Measurements from ENCODE around the gene PRKG1. TPM values are rescaled to one million over a fixed set of nuclear protein-coding genes. Genes with fewer than 3 reads are reported as not detected.

PRKG1 gene
- polyA plus RNA-seq, 1 donor: 38.2 TPM

DNA sequence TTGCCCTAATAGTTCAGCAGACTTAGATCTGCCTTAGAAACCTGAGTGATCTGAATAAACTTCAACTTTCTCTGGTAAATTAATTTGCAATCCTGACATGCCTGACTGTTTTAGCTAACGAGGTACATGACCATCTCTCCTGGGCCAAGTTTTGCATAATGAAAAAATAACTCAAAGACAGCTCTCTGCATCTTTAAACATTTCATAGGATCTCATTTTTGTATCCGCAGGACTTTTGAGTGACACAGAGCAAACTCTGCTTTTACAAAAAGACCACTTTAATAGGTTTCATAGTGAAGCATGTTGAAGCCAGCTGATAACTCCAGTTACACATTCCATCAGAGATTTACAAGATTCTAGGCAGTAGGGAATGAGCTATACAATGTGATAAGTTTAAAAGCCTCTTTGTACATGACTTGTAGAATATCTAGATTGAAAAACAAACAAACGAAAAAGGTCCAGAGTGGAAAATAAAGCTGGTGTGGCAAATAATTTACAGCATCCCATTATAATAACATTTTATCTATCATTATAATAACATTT, 2.1 kb downstream of the PRKG1 start:
- DNase-seq (ENCODE audit: low read depth): no peak

DNA sequence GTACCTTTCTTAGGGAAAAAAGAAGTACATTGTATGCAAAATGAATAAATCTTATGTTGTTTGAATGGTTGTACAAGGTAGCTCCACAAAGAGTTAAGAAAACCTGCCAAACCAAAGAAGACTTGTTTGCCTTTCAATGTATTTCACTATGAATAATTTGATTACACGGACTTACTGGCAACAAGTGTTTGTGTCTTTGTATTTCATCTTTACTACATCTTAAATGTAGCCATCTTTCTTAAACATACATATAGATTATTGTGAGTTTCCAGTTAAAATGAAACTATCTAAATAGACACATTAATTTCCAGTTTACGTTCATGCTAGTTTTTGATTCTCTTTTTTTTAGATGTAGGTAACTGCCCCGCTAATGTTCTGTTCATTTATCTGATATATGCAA, 2.8 kb downstream of the PRKG1 start:
- DNase-seq (ENCODE audit: low read depth): no peak

DNA sequence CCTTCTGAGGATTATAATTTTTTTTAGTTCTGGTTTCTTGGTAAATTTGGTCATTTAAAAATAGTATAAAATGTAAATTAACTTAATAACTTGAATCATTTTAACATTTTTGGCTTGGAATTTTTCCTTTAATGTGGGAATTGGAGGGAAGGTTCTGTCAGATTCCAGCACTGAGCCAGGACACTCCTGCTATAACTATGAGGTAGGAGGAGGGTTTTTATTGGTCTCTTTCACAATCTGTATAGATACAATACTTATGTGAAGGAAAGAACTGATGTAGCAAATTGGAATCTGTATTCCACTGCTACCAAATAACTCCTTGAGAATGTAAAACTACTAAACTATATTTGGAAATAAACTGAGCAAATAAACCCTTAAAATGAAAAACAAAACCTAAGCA, 3.2 kb downstream of the PRKG1 start:
- no peak for DNase-seq (ENCODE audit: low read depth)

DNA sequence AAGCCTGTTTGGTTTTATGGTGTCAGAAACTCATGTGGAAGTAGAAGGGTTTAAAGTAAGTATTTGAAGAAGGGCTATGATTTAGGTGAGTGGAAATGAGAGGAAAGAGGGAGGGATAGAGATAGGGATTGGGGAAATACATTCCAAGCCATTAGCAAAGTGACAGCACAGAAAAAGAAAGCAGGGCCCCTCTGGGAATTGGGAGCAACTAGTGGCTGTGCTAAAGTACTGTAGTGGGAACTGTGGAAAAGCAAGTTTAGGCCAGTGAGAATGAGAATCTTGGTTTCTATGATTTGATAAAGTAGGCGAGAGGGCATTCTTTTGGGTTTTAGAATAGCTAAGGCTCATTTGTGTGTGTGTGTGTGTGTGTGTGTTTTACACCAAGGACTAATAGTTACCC, 5.0 kb downstream of the PRKG1 start:
- DNase-seq (ENCODE audit: low read depth): no peak

DNA sequence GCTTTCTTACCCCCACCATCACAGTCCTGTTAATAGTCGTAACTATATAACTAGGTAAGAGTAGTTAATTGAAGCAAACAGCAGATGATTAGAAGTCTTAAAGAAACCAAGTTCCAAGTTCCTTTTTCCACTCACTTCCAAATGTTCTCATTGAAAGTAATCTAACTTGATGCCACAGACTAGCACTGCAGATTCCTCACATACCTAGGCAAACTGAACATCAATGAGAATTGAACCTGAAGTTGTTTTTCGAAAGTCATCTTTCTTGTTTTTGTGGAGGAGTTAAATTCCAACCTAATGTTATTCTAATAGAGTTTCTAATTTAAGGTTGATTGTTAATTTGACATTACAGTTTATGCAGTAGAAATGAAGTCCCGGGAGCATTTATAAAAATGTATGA, 5.5 kb downstream of the PRKG1 start:
- no peak for DNase-seq (ENCODE audit: low read depth)

DNA sequence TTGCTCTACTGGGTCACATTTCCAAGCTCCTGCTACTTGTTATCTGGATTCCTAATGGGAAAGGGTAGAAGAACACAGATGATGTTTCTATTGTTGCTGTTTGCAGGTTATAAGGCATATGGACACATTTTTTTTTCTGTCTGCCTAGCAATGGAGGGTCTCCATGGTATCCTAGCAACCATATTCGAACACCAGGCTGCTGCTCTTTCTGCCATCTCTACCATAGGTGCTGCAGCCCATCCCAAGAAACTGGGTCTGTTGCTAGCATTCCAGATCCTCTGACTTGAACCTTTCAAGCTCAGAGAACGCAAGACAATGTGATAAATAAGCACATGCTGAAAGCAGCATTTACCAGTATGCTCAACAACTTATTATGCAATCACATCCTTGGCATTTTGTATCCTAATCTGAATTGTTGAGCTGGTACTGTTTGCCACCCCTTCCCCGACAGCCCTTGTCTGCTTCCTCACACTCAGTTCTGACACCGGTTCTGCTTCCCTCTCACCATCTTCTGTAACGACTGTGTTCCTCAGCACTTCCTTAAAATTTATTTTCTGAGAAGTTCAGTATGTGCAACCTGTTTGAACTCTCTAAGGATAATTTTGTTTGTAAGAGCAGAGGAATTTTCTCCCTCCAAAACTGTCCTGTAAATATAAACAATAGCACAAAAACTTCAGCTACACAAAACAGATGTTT, 6.2 kb downstream of the PRKG1 start:
- DNase-seq (ENCODE audit: low read depth): no peak

DNA sequence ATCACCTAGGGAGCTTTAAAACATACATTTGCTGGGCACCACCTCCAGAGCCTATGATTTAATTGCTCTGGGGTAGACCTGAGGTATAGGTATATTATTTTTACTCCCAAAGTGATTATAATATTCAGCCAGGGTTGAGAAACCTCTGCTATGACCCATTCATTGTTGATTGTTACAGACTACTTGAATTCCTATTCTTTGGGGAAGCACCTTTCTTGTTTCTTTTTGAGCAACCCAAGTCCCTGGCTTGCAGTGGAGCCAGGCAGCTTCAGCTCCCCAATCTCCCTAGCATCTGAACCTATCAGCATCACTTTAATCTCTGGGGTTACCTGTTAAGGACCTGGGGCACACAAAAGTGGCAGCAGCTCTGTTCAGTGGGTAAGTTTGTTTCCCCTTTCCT, 8.6 kb downstream of the PRKG1 start:
- DNase-seq (ENCODE audit: low read depth): no peak

DNA sequence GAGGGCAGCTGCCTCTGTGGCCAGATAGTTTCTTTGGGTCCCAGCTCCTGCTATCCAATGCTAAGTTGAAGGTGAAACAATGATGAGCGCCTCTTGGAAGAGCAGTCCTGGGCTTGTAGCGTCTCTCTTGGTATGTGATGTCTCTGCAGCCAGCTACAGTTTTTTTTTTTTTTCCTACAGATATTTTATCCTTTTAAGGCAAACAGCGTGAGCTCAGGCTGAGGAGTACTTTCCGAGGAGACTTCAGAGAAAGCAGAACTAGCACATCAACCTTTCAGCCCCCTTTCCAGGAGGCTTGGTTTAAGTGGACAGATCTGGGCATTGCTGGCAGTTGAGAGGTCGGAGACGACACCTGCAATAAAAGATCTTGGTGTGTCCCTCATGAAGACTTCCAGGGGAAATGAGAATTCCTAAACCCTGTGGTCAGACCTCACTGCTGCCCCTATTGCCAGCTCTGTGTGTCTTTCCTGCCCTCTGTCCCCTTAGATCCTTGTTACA, 9.1 kb downstream of the PRKG1 start:
- no peak for DNase-seq (ENCODE audit: low read depth)

DNA sequence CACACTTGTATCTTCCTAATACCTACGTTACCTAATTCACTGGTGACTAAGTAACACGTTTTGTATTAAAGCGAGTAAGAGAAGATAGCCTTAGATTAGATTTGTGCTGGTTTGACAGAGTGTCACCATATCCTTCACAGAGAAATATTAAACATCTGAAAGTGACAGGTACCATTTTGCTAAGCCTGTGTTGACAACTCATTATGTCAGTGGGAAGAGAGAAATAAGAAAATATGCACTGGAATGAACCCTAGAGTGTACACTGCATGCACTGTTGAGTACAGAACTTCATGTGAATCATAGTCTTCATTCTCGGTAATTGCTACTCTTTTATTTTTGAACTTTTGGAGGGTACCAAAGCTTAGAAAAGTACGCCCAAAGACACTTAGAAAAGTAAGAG, 10.9 kb downstream of the PRKG1 start:
- no peak for DNase-seq (ENCODE audit: low read depth)

DNA sequence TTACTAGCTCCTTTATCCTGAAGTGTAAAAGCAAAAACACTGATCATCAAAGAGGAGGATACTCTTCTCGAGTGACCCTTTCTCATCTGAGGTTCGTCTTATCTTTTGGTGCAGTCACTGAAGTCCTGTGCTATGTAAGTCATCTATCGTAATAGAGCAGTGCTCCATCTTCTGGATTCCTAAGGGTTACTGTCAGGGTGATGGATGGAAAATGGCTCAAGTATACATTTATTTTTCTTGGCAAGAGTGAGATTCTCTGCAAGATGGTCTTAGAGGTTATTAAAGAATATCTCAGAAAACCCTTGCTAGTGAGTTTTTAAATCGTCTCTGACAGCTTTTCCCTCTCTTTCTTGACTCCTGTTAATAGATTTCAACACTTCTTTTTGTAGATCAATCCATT, 12.4 kb downstream of the PRKG1 start:
- no peak for DNase-seq (ENCODE audit: low read depth)

DNA sequence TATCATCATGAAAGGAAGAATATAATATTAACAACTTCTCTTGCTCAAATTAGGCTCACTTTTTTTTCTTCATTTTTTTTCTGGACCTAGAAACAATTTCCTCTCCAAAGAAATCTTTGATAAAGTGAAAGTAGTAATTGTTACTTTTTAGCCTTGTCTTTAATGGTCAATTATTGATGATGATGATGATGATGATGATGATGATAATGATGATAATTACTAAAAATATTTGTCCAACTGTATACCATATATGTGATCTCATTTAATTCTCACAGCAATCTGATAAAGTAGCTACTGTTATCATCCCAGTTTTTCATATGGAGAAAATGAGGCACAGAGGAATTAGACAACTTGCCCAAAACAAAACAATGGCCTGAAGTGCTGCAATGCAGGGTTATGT, 12.8 kb downstream of the PRKG1 start:
- DNase-seq (ENCODE audit: low read depth): no peak

DNA sequence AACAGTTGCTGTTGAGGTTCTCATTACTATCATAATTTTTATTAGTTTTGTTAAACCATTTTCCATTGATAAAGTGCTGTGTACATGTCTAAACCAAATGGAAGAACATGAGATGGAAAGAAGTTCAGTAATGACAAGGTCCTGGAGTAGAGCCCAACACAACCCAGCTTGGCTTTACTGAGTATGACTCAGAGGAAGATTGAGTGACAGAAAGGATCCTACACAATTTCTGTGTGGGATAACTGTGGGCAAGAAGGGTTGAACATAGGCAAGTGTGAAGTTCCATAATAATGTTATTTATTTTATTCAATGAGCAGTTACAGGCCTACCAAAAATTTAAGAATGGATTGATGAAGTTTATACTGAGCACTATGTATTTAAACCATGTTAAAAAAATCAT, 15.9 kb downstream of the PRKG1 start:
- no peak for DNase-seq (ENCODE audit: low read depth)

DNA sequence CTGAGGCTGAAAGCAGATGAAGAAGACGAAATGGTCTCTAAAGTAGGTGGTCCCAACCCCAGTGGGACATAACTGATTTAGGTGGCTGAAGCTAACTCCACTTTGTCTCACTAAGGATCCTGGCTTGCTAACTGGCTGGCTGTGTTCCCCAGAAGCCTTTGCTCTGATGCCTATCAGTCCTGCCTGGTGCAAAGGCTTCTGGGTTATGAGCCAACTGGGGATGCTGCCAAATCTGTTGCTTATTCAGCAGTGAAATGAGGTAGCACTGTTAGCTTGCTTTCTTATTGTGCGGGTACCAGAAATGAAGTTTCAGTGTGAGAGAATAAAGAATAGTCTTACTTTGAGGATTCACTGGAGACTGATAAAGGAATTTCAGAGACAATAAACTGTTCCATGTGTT, 18.1 kb downstream of the PRKG1 start:
- no peak for DNase-seq (ENCODE audit: low read depth)

DNA sequence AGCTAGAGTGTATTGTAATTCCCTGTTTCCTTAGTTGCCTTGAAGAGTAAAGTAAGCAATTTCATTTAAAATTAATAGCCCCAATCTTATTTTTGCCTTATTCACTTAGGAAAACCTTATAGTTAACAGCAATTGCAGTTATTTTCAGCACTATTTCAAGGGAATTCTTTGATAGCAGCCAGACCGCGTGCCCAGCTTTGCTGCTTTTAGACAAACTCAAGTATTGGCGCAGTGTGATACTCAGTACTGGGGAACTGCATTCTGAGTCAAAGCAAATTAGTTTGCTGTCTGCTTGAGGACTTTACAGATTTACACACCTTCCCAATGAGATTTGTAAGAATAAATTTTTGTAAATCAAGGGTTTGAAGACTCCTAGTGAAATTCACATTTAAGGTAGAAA, 21.2 kb downstream of the PRKG1 start:
- no peak for DNase-seq (ENCODE audit: low read depth)

DNA sequence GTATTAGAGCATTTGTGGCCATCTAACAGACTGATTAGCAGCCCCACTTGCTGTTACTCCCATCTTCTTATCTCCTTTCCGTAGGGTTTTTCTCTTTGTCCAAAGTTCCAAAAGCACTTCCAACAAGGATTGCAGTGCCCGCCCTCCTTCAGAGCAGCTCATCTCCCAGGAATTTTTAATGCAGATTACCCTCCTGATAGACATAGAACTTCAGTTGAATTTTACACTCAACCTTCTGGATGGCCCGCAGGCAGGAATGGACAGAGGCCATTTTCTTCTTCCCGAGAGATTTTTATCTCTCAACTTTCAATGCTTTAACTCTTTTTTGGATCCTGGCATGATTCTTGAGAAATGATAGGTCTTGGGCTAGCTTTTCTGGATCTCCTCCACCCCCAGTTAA, 23.3 kb downstream of the PRKG1 start:
- no peak for DNase-seq (ENCODE audit: low read depth)

DNA sequence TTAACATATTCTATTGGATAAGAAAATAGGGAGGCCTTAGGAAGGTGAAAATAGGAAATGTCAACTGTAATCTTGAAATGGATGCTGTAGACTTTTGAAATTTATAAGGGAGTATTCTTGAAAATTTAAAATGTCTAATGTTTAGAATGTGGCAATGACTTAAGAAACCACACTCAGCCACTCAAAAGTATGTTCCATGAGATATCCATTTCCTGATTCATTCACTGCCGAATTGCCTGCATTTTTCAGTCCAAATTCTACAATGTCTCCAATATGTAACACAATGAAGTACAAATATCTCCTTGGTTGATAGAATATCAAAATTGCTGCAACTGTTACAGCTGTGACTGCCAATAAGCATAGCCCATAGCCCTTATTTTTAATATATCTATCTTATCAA, 25.9 kb downstream of the PRKG1 start:
- no peak for DNase-seq (ENCODE audit: low read depth)

DNA sequence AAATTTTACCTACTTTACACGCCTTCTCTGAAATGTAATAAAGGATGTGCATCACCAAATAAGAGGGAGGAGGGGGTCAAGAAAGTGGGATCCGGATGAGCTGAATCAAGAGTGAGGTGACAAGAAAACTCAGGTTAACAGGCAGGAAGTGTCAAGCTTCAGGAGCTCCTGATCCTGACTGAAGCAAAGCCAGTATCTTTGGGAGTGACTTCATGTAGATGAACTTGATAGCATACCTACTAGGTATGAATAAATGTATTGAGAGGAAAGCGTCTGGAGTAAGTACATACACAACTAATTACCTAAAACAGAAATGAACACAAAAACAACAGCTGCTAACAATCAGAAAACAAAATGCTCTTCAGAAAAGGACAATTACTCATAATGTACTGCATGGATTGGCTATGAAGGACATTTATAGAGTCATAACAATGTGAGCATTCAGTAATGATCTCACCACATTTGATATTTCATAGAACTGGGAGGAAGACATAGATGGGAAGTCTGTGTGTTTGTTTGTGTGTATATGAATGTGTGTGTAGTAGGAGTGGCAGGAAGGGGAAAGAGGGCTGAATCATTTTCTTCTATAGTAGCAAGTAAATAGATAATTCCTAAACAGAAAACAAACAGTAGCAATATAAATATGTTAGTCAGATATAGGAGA, 29.4 kb downstream of the PRKG1 start:
- DNase-seq (ENCODE audit: low read depth): no peak

DNA sequence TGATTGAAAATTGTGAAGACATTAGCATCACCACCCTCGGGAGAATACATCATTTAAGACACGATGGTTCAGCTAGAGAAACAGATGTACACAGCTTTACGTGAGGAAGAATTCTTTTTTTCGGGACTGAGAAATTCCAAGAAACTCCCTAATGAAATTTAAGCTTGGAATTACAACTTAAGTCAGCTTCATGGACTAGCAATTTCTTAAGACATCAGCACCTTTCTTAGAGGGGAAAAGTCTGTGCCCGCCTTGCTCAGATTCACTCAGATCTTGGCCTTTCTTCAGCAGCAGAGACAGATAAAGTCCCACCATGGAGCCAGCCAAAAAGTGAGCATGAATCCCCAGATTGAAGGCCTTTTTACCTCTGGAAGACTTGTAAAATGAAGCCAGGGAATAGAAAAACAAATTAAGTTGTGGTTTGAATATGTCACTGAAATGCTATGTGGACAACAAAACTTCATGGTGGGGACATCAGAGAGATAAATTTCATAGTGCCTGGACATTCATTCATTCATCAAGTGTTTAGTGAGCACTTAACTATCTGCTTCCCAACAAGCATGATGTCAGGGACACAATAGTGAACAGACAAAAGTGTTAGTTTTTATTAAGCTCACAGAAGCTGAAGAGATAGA, 32.1 kb downstream of the PRKG1 start:
- DNase-seq (ENCODE audit: low read depth): no peak

DNA sequence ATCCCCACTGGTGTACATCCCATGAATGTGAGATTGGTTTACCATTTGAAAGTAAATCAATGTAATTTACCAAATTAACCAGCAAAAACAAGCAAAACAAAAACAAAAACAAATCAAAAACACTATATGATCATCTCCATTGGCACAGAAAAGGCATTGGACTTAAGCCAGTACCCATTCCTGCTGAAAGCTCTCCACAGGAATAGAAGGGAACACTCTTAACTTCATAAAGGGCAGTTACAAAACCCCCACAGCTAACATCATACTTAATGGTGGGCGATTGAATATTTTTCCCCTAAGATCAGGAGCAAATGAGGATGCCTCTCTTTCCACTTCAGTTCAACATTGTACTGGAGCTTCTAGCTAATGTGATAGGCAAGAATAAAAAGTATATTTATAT, 34.1 kb downstream of the PRKG1 start:
- no peak for DNase-seq (ENCODE audit: low read depth)

DNA sequence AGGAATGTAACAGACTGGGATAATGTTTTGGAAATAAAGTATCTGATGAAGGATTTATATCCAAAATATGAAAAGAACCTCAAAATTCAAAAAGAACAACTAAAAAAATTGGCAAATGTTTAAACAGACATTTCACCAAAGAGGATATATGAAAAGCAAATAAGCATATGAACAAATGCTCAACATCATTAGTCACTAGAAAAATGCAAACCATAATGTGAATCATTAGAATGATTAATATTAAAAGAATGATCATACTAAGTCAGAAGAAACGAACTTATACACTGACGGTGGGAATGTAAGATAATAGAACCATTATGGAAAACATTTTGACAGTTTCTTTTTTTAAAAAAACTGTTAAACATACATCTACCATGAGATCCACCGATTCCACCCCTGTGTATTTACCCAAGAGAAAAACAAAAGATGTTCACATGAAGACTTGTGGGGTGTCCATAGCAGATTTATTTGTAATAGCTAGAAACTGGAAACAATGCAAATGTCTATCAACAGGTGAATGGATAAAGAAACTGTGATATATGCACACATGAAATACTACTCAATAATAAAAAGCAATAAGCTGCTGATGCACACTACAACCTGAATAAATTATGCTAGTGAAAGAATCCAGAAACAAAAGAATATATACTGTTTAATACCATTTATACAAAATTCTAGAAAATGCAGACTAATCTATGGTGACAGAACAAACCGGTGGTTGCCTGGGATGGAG, 35.7 kb downstream of the PRKG1 start:
- no peak for DNase-seq (ENCODE audit: low read depth)

DNA sequence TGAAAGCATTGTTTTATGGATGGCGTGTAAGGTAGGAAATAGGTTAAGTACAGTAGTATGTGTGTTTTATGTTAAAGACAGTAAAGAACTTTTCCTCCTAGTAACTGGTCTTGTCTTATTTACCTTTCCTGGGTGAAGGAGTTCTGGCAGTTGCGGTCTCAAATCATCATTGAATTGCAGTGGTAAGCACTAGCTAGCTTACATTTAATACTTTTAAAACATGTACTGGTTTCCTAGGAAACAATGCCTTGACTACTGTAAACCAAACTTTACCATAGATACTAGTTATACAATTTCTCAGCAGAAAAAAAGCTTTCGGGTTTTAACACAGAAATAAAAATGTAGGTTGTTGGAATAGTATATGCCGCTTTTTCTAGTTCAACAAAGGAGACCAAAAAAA, 37.7 kb downstream of the PRKG1 start:
- no peak for DNase-seq (ENCODE audit: low read depth)

DNA sequence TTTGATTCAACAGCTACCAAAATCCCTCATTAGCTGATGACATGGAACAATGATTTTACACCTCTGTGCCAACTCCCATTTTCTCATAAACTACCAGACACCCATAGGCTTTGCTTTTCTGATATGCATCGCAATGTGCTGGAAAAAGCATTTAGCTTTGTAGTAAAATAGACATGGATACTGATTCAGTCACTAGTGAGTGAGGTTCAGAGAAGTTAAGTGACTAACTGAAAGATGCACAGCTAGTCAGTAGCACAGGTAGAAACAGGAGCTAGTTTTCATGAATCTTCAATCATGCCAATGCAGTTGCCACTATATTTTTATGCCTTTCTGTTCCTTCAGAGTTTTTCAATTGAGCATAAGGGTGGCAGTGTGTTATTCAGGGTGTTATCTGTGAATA, 38.7 kb downstream of the PRKG1 start:
- DNase-seq (ENCODE audit: low read depth): no peak
